Lower lobe of right lung (tissue), 2 donors: ENCODE data around the gene ALOXE3. TPM values are rescaled to one million over a fixed set of nuclear protein-coding genes. Genes with fewer than 3 reads are reported as not detected.
A peak's percentile ranks its signal among the peaks of the same experiment; 100 is the strongest.

Experiments
- ATAC-seq, 2 donors: fragments of 200-7000 bp; cut with Tn5 transposase; one replicate each; pipeline ENCODE4 v1.9.1; 2020 to 2022; ENCODE audit warnings: mild to moderate bottlenecking in 2 of 2, moderate library complexity in 2 of 2
- DNase-seq: peaks from one replicate; pipeline ENCODE4 v3.0.0-alpha.2; 2020
- H3K27ac ChIP-seq: fragments of 200-600 bp; one replicate; pipeline ENCODE4 v1.8.0; 2022
- H3K27me3 ChIP-seq: fragments of 200-600 bp; one replicate; pipeline ENCODE4 v1.8.0; 2022; ENCODE audit warnings: low read depth
- H3K36me3 ChIP-seq: fragments of 200-600 bp; one replicate; pipeline ENCODE4 v1.8.0; 2022; ENCODE audit warnings: mild to moderate bottlenecking
- H3K4me1 ChIP-seq: fragments of 200-600 bp; one replicate; pipeline ENCODE4 v1.8.0; 2022
- H3K4me3 ChIP-seq: fragments of 200-600 bp; one replicate; pipeline ENCODE4 v1.8.0; 2022; ENCODE audit warnings: mild to moderate bottlenecking
- H3K9me3 ChIP-seq: fragments of 200-600 bp; one replicate; pipeline ENCODE4 v1.8.0; 2022
- CTCF ChIP-seq: fragments of 200-600 bp; IDR thresholded peaks from one replicate; pipeline ENCODE4 v1.8.0; 2022; ENCODE audit warnings: antibody characterized with exemption, mild to moderate bottlenecking
- intact Hi-C: fragments of 100-400 bp; cut with DNase I; formaldehyde crosslinking; loops from one replicate; pipeline ENCODE4 v1.11.0; 2022
- total RNA-seq: library from RNA; stranded (reverse); fragmentation: NEBNext Ultra II Directional; extraction: Animal tissue kit (Norgen Biotek cat#: 25700); gene quantifications from one replicate; pipeline ENCODE4 v1.2.1, GENCODE V29; 2021
- donor health status: DM: no; HTN: yes; CAD: no; lungs with severe emphysema.

Gene ALOXE3
- total RNA-seq, 1 donor from 2014 or later = not detected

- intact Hi-C loops = no loop called here
- H3K4me1 ChIP-seq = peaks cover 69% of the 10 kb centered on the region
Observed at GRCh38 chr17:8160224-8160577, 41.9 kb upstream of the ALOXE3 start.

GRCh38 chr17:8159459-8160223, 41.3 kb upstream of the ALOXE3 start:
- H3K4me3 ChIP-seq = no peak overlapping the region
- H3K36me3 ChIP-seq = peaks cover 26% of the 10 kb centered on the region
- H3K4me1 ChIP-seq = peaks cover 70% of the 10 kb centered on the region
- H3K27ac ChIP-seq = peak overlapping the region; percentile 9
- no peaks in the 10 kb centered on the region for H3K27me3 ChIP-seq
- ATAC-seq (no peak), DNase-seq (peak; percentile 15)
- no peak for TF ChIP-seq CTCF
- H3K9me3 ChIP-seq = no peaks in the 10 kb centered on the region
- intact Hi-C loops = no loop called here

More at GRCh38 chr17:8160224-8160577, 41.9 kb upstream of the ALOXE3 start:
- no peaks in the 10 kb centered on the region for H3K9me3 ChIP-seq
- ATAC-seq = no peak
- H3K36me3 ChIP-seq = peaks cover 26% of the 10 kb centered on the region
- H3K27ac ChIP-seq = no peak overlapping the region
- H3K4me3 ChIP-seq = no peak overlapping the region
- no peak for DNase-seq
- H3K27me3 ChIP-seq = no peaks in the 10 kb centered on the region
- TF ChIP-seq CTCF = no peak

GRCh38 chr17:8159032-8159400, 40.7 kb upstream of the ALOXE3 start:
- peaks cover 26% of the 10 kb centered on the region for H3K36me3 ChIP-seq
- intact Hi-C loops = no loop called here
- ATAC-seq (no peak), DNase-seq (no peak)
- H3K27ac ChIP-seq = no peak overlapping the region
- peaks cover 67% of the 10 kb centered on the region for H3K4me1 ChIP-seq
- no peaks in the 10 kb centered on the region for H3K9me3 ChIP-seq
- H3K27me3 ChIP-seq = no peaks in the 10 kb centered on the region
- no peak for TF ChIP-seq CTCF
- H3K4me3 ChIP-seq = no peak overlapping the region

- intact Hi-C loops = no loop called here
Observed at GRCh38 chr17:8158267-8159031, 40.1 kb upstream of the ALOXE3 start.

More at GRCh38 chr17:8158267-8159031, 40.1 kb upstream of the ALOXE3 start:
- DNase-seq = peak; percentile 93
- ATAC-seq = peak; percentile 10 to 15
- H3K27ac ChIP-seq = peak overlapping the region; percentile 98
- H3K9me3 ChIP-seq = no peaks in the 10 kb centered on the region
- H3K27me3 ChIP-seq = no peaks in the 10 kb centered on the region
- peaks cover 30% of the 10 kb centered on the region for H3K36me3 ChIP-seq
- H3K4me1 ChIP-seq = peaks cover 67% of the 10 kb centered on the region
- peak; percentile 94 for TF ChIP-seq CTCF
- no peak overlapping the region for H3K4me3 ChIP-seq
